CD8-positive, alpha-beta memory T cell (primary cell): Measurements from ENCODE around the gene HPN. TPM values are rescaled to one million over a fixed set of nuclear protein-coding genes. Genes with fewer than 3 reads are reported as not detected.

Experiments used
- CTCF ChIA-PET: fragments of 350-600 bp; sonication (Branson Sonifier 250); formaldehyde crosslinking; loops from one replicate; lab custom pipeline; 2021; ENCODE audit warnings: antibody characterized with exemption; lab: Charles Lee
- POLR2A ChIA-PET: fragments of 350-600 bp; sonication (Branson Sonifier 250); formaldehyde crosslinking; loops from one replicate; lab custom pipeline; 2021; ENCODE audit warnings: antibody characterized with exemption; lab: Charles Lee
- DNase-seq, 5 donors: peaks; one replicate each; pipeline versions ENCODE4 v3.0.0 to v3.0.0-alpha.2; 2020 to 2022; ENCODE audit warnings: mixed read lengths in 1 of 5
- H3K27ac ChIP-seq: one replicate; pipeline ENCODE4 v1.7.0; 2013; ENCODE audit warnings: low read depth, mild to moderate bottlenecking, low read length, moderate library complexity
- H3K27me3 ChIP-seq: 2 replicates; pipeline ENCODE4 v1.7.0; 2013; ENCODE audit warnings: low read length, mild to moderate bottlenecking; ENCODE audit not compliant: insufficient read depth, poor library complexity, severe bottlenecking
- H3K36me3 ChIP-seq: 2 replicates; pipeline ENCODE4 v1.7.0; 2013; ENCODE audit warnings: mild to moderate bottlenecking, low read length, moderate library complexity; ENCODE audit not compliant: insufficient read depth
- H3K4me1 ChIP-seq: 2 replicates; pipeline ENCODE4 v1.7.0; 2013; ENCODE audit warnings: mild to moderate bottlenecking, low read length, moderate library complexity; ENCODE audit not compliant: insufficient read depth
- H3K4me3 ChIP-seq: 2 replicates; pipeline ENCODE4 v1.7.0; 2013; ENCODE audit warnings: mild to moderate bottlenecking, low read length
- H3K9me3 ChIP-seq: 2 replicates; pipeline ENCODE4 v1.7.0; 2013; ENCODE audit warnings: mild to moderate bottlenecking, low read length
- H3K27ac Mint-ChIP-seq, 8 donors: one replicate each; pipeline ENCODE4 v1.8.0; 2020 to 2021; ENCODE audit warnings: mixed read lengths in 8 of 8, mild to moderate bottlenecking in 6 of 8, inconsistent platforms in 3 of 8, moderate library complexity in 3 of 8
- H3K27me3 Mint-ChIP-seq, 2 donors: one replicate each; pipeline ENCODE4 v1.8.0; 2020 to 2021; ENCODE audit warnings: mixed read lengths in 2 of 2, mild to moderate bottlenecking in 1 of 2, moderate library complexity in 1 of 2
- H3K36me3 Mint-ChIP-seq, 3 donors: one replicate each; pipeline ENCODE4 v1.8.0; 2020 to 2021; ENCODE audit warnings: mixed read lengths in 3 of 3, inconsistent platforms in 1 of 3, mild to moderate bottlenecking in 1 of 3
- H3K4me1 Mint-ChIP-seq, 3 donors: one replicate each; pipeline ENCODE4 v1.8.0; 2020 to 2021; ENCODE audit warnings: mixed read lengths in 3 of 3, inconsistent platforms in 1 of 3, mild to moderate bottlenecking in 1 of 3
- H3K4me3 Mint-ChIP-seq, 7 donors: one replicate each; pipeline ENCODE4 v1.8.0; 2020 to 2021; ENCODE audit warnings: mixed read lengths in 7 of 7, mild to moderate bottlenecking in 6 of 7, moderate library complexity in 4 of 7, inconsistent platforms in 2 of 7
- H3K9me3 Mint-ChIP-seq, 5 donors: one replicate each; pipeline ENCODE4 v1.8.0; 2020 to 2022; ENCODE audit warnings: mixed read lengths in 5 of 5, mild to moderate bottlenecking in 3 of 5, moderate library complexity in 2 of 5, inconsistent platforms in 1 of 5
- polyA plus RNA-seq: library from polyadenylated mRNA; unstranded; fragments of 300-500 nt; fragmentation: Illumina TruSeq; gene quantifications from one replicate; pipeline ENCODE4 v1.2.3, GENCODE V29; 2021
- total RNA-seq, 2 experiments: library from RNA; stranded (reverse); gene quantifications; one replicate each; pipeline ENCODE4 v1.2.3, GENCODE V29; 2021

HPN gene
- total and polyA plus RNA-seq, 3 experiments from 2014 or later, result 0.53 TPM; not detected in 2

DNA sequence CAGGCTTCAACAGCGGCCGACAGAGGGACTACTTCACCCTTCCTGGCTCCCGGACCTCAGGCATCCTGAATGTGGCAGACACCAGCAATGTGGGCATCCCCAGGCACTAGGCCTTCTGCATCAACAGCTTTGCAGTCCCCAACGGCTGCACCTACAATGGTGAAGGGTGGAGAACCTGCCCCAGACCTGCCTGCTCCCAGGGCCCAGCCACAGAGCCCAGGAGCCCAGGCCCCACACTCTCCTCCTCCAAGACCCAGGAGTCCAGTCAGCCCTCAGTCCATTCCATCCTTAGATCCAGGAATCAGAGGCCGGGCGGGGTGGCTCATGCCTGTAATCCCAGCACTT lies 34.5 kb downstream of the HPN start:
- Histone ChIP-seq H3K4me3 (no peak overlapping the region), H3K27me3 (no peaks in the 10 kb centered on the region), H3K36me3 (no peaks in the 10 kb centered on the region), H3K9me3 (no peaks in the 10 kb centered on the region), H3K27ac (no peak overlapping the region), H3K4me1 (no peaks in the 10 kb centered on the region)
- H3K4me1 Mint-ChIP-seq, result peaks cover 0 to 5% (median 0%) of the 10 kb centered on the region in 3 donors
- no peak overlapping the region for H3K4me3 Mint-ChIP-seq
- H3K36me3 Mint-ChIP-seq, result no peaks in the 10 kb centered on the region
- ChIA-PET POLR2A (no interaction called here), CTCF (no interaction called here)
- peaks cover 1 to 7% of the 10 kb centered on the region in 2 donors for H3K27me3 Mint-ChIP-seq
- H3K27ac Mint-ChIP-seq, result no peak overlapping the region
- H3K9me3 Mint-ChIP-seq, result peaks cover 0 to 1% (median 0%) of the 10 kb centered on the region in 5 donors
- DNase-seq, result no peak

GRCh38 chr19:35076657-35077056 lies 35.1 kb downstream of the HPN start:
- H3K9me3 ChIP-seq, result no peaks in the 10 kb centered on the region
- Mint-ChIP-seq H3K4me1 (peaks cover 0 to 5% (median 0%) of the 10 kb centered on the region in 3 donors), H3K27ac (peak overlapping the region in 1 of 8 donors; percentile 58), H3K9me3 (peaks cover 0 to 1% (median 0%) of the 10 kb centered on the region in 5 donors), H3K27me3 (peaks cover 4 to 7% of the 10 kb centered on the region in 2 donors), H3K36me3 (no peaks in the 10 kb centered on the region), H3K4me3 (no peak overlapping the region)
- ChIA-PET POLR2A (no interaction called here), CTCF (no interaction called here)
- H3K27me3 ChIP-seq, result no peaks in the 10 kb centered on the region
- no peaks in the 10 kb centered on the region for H3K4me1 ChIP-seq
- H3K27ac ChIP-seq, result no peak overlapping the region
- no peak overlapping the region for H3K4me3 ChIP-seq
- no peak for DNase-seq
- H3K36me3 ChIP-seq, result no peaks in the 10 kb centered on the region

- H3K36me3 Mint-ChIP-seq, result no peaks in the 10 kb centered on the region
- POLR2A ChIA-PET, result no interaction called here
- H3K27ac Mint-ChIP-seq, result peak overlapping the region in 1 of 8 donors; percentile 67
- H3K36me3 ChIP-seq, result no peaks in the 10 kb centered on the region
- no peak overlapping the region for H3K27ac ChIP-seq
- CTCF ChIA-PET, result no interaction called here
- no peak overlapping the region for H3K4me3 ChIP-seq
- H3K4me1 Mint-ChIP-seq, result peaks cover 0 to 5% (median 0%) of the 10 kb centered on the region in 3 donors
- DNase-seq, result no peak
- no peaks in the 10 kb centered on the region for H3K9me3 ChIP-seq
- H3K27me3 ChIP-seq, result no peaks in the 10 kb centered on the region
- H3K4me3 Mint-ChIP-seq, result no peak overlapping the region
- no peaks in the 10 kb centered on the region for H3K4me1 ChIP-seq
- H3K27me3 Mint-ChIP-seq, result peaks cover 4 to 7% of the 10 kb centered on the region in 2 donors
- peaks cover 0 to 1% (median 0%) of the 10 kb centered on the region in 5 donors for H3K9me3 Mint-ChIP-seq
Measured at GRCh38 chr19:35077411-35078223, 36.1 kb downstream of the HPN start.

DNA sequence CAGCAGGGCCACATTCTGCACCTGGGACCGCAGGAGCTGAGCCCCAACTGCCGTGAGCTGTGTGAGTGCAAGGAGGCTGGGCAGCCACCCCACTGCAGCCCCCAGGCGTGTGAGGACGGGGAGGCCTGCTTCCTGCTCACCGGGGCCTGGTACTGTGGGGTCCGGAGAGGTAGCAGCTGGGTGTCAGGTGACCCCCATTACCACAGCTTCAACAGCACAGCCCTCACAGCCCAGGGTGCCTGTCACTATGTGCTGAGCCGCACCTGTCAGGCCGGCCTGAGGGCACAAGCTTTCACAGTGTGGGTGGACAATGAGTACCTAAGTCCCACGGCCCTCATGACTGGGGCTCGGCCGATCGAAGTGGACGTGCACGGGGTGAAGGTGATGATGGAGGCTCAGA lies 38.3 kb downstream of the HPN start:
- Histone ChIP-seq H3K4me1 (no peaks in the 10 kb centered on the region), H3K27me3 (no peaks in the 10 kb centered on the region), H3K9me3 (no peaks in the 10 kb centered on the region), H3K27ac (no peak overlapping the region), H3K36me3 (no peaks in the 10 kb centered on the region), H3K4me3 (no peak overlapping the region)
- CTCF ChIA-PET, result interaction anchor here (1.0 to 1.6 kb wide), 2 partner anchors 13 to 36 kb away, joined by 3 to 4 read pairs; no protein-coding TSS in a partner anchor
- H3K4me1 Mint-ChIP-seq, result peaks cover 0 to 5% (median 4%) of the 10 kb centered on the region in 3 donors
- peaks cover 4 to 7% of the 10 kb centered on the region in 2 donors for H3K27me3 Mint-ChIP-seq
- POLR2A ChIA-PET, result no interaction called here
- no peaks in the 10 kb centered on the region for H3K36me3 Mint-ChIP-seq
- no peak overlapping the region for H3K27ac Mint-ChIP-seq
- H3K9me3 Mint-ChIP-seq, result peaks cover 0 to 1% (median 0%) of the 10 kb centered on the region in 5 donors
- DNase-seq, result no peak
- H3K4me3 Mint-ChIP-seq, result no peak overlapping the region

- peaks cover 0 to 1% (median 0%) of the 10 kb centered on the region in 5 donors for H3K9me3 Mint-ChIP-seq
- Histone ChIP-seq H3K27ac (no peak overlapping the region), H3K4me3 (no peak overlapping the region), H3K27me3 (no peaks in the 10 kb centered on the region), H3K9me3 (no peaks in the 10 kb centered on the region), H3K4me1 (peaks cover 4% of the 10 kb centered on the region), H3K36me3 (no peaks in the 10 kb centered on the region)
- DNase-seq, result no peak
- H3K27ac Mint-ChIP-seq, result no peak overlapping the region
- CTCF ChIA-PET, result interaction anchor here (1.6 kb wide), 1 partner anchor 36 kb away, joined by 4 read pairs; no protein-coding TSS in a partner anchor
- no peak overlapping the region for H3K4me3 Mint-ChIP-seq
- peaks cover 3 to 8% (median 8%) of the 10 kb centered on the region in 3 donors for H3K4me1 Mint-ChIP-seq
- H3K36me3 Mint-ChIP-seq, result no peaks in the 10 kb centered on the region
- POLR2A ChIA-PET, result no interaction called here
- peaks cover 6 to 7% of the 10 kb centered on the region in 2 donors for H3K27me3 Mint-ChIP-seq
Measured at GRCh38 chr19:35080613-35081170, 39.2 kb downstream of the HPN start.

DNA sequence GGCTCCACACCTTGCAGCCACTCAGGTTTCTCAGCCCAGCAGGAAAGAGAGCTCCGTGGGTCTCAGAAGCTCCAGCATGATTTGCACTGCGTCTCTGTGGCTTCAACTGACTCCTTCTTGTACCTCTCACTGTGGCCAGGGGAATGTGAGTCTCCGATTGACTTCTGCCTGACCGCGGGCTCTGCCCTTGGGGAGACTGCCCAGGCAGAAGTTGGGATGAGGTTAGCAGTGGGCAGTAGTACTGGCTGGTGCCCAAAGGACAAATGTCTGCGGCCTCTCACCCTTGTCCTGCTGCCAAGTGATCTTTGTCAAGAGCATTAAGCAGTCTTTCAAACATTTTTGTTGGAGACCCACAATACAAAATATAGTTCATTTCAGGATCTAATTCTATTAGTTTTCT lies 39.7 kb downstream of the HPN start:
- DNase-seq, result no peak
- Histone ChIP-seq H3K27ac (no peak overlapping the region), H3K4me3 (no peak overlapping the region), H3K27me3 (no peaks in the 10 kb centered on the region), H3K9me3 (no peaks in the 10 kb centered on the region), H3K36me3 (no peaks in the 10 kb centered on the region), H3K4me1 (peaks cover 9% of the 10 kb centered on the region)
- Mint-ChIP-seq H3K27ac (peak overlapping the region in 1 of 8 donors; percentile 40), H3K27me3 (peaks cover 6 to 7% of the 10 kb centered on the region in 2 donors), H3K4me1 (peaks cover 8 to 13% (median 13%) of the 10 kb centered on the region in 3 donors), H3K36me3 (no peaks in the 10 kb centered on the region), H3K9me3 (peaks cover 0 to 1% (median 0%) of the 10 kb centered on the region in 5 donors), H3K4me3 (no peak overlapping the region)
- ChIA-PET POLR2A (no interaction called here), CTCF (no interaction called here)

DNA sequence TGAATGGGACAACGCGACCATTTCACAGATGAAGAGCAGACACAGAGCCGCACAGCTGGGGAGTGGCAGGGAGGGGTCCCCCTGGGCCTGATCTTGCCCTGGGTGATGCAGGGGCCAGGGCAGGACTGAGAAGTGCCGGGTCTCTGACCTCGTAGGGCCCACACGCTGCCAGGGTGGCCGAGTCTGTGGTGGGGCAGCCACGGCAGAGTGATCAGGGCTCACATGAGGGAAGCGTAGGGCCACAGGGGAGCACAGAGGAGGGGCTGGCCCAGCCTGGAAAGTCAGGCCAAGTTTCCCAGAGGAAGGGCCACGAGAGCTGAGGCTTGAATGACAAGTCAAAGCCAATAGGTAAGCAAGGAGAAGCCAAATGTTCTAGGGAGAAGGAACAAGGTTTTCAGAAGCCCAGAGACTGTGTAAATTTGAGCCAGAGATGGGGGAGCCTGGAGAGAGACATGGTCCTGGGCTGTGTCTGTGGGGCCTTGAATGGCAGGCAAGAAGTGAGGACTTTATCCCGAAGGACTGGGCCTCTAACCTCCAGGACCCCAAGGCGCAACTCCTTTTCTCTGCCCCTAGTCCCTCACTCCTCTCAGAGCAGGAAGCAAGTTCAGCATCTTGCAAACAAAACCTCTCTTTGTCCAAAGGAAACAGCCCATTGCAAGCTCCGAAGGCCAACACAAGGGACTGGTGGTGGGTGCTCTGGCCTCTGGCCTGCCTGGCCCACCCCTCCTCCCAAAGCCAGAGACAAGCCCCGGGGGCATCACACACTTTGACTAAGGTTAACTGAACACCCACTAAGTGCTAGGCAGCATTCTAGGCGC lies 42.4 kb downstream of the HPN start:
- Histone ChIP-seq H3K9me3 (no peaks in the 10 kb centered on the region), H3K27ac (no peak overlapping the region), H3K36me3 (no peaks in the 10 kb centered on the region), H3K4me1 (peaks cover 16% of the 10 kb centered on the region), H3K27me3 (no peaks in the 10 kb centered on the region), H3K4me3 (no peak overlapping the region)
- Mint-ChIP-seq H3K4me1 (peaks cover 13 to 20% (median 15%) of the 10 kb centered on the region in 3 donors), H3K36me3 (no peaks in the 10 kb centered on the region), H3K27ac (peak overlapping the region in 3 of 8 donors; percentile 19 to 81 (median 52)), H3K9me3 (no peaks in the 10 kb centered on the region), H3K27me3 (peaks cover 3 to 6% of the 10 kb centered on the region in 2 donors), H3K4me3 (no peak overlapping the region)
- DNase-seq, result no peak
- ChIA-PET CTCF (interaction anchor here (1.1 kb wide), 1 partner anchor 17 kb away, joined by 4 read pairs; no protein-coding TSS in a partner anchor), POLR2A (no interaction called here)
